22Rv1 (cell line): ENCODE results near the gene RIPPLY3.

Source experiments
- H3K27ac ChIP-seq: fragments of 450-650 bp; 2 replicates; pipeline ENCODE4 v1.5.1; 2017
- ZFX ChIP-seq: fragments of 450-650 bp; IDR thresholded peaks from 2 replicates; pipeline ENCODE4 v1.6.1; 2017; ENCODE audit warnings: antibody characterized with exemption, borderline replicate concordance
- TF ChIP-seq, protein P1 (sequence below): fragments of 450-650 bp; IDR thresholded peaks from 2 replicates; pipeline ENCODE4 v1.5.1; 2017; ENCODE audit warnings: mild to moderate bottlenecking

RIPPLY3 gene

GRCh38 chr21:36965720-36966065 lies 40.8 kb upstream of the RIPPLY3 start:
- TF ChIP-seq, protein P1, sequence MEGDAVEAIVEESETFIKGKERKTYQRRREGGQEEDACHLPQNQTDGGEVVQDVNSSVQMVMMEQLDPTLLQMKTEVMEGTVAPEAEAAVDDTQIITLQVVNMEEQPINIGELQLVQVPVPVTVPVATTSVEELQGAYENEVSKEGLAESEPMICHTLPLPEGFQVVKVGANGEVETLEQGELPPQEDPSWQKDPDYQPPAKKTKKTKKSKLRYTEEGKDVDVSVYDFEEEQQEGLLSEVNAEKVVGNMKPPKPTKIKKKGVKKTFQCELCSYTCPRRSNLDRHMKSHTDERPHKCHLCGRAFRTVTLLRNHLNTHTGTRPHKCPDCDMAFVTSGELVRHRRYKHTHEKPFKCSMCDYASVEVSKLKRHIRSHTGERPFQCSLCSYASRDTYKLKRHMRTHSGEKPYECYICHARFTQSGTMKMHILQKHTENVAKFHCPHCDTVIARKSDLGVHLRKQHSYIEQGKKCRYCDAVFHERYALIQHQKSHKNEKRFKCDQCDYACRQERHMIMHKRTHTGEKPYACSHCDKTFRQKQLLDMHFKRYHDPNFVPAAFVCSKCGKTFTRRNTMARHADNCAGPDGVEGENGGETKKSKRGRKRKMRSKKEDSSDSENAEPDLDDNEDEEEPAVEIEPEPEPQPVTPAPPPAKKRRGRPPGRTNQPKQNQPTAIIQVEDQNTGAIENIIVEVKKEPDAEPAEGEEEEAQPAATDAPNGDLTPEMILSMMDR: no peak
- no peak for TF ChIP-seq ZFX
- peak overlapping the region; percentile 84 for H3K27ac ChIP-seq

DNA sequence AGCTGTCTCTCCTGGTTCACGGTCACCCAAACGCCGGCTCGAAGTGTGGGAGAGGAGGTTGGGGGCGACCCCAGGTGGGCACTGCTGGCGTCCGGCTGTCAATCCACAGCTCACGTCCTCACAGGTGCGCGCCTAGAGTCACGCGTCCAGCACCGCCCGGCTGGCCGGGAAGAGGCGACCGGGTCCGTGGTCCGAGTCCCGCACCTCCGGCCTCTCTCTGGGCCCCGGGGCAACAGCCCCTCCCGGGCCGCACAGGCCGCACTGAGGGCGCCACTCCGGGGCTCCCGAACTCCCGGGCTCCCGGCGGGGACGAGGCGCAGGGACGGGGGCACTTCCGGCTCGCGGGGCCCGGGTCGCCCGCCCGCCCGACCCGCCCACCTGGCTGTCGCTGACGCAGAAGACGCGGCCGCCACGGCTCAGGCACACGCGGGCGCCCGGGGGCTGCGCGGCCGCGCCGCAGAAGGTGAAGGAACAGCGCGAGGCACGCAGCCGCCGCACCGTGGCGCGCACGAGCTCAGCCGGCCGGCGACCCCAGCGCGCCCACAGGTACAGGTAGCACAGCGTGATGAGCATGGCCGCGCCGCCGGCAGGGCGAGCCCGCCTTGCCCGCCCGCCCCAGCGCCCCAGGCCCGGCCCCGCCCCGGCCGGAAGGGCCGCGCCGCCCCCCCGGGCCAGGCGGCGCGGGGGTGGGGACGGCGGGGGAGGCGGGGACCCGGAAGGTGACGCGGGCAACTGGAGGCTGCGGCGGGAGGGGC lies 40.3 kb upstream of the RIPPLY3 start, which contains the start of gene HLCS:
Gene HLCS, minus strand, starts transcription at position 604 of the 755 bp plus-strand sequence. Its CDS starts 31 bp downstream, at position 573.
- peak within 1 kb of the TSS; percentile 84 for H3K27ac ChIP-seq
- TF ChIP-seq, protein P1: peak; percentile 65
- TF ChIP-seq ZFX: no peak

DNA sequence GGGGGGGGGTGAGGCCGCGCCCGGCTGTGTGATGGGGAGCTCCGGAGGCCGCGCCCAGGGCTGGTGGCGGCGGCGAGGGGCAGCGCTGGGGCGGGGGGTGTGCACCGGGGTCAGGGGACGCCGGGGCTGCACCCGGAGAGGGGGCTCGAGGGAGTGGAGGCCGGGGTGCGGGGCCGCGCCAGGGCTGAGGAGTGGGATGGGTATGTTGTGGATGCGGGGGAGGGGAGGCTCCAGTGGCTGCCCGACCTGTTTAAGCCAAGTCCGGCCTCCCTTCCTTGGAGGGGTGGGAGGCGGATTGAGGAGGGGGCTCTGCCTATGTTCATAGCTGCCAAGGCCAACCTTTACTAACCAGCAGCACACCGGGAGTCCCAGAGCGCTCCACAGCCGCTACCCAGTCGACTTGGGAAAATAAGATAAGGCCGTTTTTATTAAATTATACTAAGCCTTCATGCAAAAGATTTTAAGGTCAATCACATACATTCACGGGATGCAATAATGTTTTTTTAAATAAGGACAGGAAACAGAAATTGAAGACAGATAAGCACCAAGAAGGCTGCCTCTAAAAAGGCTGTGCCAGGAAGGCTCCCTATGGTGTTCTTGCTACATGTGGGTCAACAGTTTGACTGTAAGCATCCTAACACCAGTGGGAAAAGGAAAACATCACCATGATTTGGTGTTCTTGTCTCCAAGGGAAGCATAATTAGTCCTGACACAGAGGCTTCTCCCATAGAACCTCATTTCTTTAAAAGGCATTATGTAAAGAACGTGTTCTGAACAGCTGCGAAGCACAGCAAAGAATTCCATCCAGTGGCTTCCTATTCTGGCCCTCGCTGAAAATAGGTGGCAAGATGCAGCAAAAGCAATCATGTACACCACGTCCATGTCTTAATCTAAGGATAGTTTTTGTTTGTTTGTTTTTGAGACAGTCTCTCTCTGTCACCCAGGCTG lies 39.4 kb upstream of the RIPPLY3 start:
- peak overlapping the region; percentile 84 for H3K27ac ChIP-seq
- TF ChIP-seq, protein P1: no peak
- no peak for TF ChIP-seq ZFX

DNA sequence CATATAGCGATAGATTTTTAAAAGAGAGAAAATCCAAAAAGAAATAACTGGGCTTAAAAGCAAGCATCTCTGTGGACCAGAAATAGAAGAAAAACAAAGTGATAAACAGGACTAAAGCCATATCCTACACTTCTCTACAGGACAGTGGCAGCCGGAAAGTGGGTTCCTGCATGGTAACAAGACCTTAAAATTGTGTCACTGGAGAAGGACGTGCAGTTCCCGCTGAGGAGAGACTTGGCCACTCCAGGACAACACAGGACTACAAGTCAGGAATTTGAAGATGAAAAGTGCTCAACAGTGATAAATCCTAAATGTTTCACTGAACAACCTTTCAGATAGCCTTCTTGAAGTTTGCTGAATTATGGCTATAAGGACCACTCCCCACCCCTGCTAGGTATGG lies 38.1 kb upstream of the RIPPLY3 start:
- H3K27ac ChIP-seq: no peak overlapping the region

GRCh38 chr21:36968976-36969375 lies 37.5 kb upstream of the RIPPLY3 start:
- no peak overlapping the region for H3K27ac ChIP-seq
- TF ChIP-seq, protein P1: no peak
- TF ChIP-seq ZFX: no peak

More for the DNA sequence above, 38.1 kb upstream of the RIPPLY3 start:
- TF ChIP-seq, protein P1: no peak
- TF ChIP-seq ZFX: no peak

DNA sequence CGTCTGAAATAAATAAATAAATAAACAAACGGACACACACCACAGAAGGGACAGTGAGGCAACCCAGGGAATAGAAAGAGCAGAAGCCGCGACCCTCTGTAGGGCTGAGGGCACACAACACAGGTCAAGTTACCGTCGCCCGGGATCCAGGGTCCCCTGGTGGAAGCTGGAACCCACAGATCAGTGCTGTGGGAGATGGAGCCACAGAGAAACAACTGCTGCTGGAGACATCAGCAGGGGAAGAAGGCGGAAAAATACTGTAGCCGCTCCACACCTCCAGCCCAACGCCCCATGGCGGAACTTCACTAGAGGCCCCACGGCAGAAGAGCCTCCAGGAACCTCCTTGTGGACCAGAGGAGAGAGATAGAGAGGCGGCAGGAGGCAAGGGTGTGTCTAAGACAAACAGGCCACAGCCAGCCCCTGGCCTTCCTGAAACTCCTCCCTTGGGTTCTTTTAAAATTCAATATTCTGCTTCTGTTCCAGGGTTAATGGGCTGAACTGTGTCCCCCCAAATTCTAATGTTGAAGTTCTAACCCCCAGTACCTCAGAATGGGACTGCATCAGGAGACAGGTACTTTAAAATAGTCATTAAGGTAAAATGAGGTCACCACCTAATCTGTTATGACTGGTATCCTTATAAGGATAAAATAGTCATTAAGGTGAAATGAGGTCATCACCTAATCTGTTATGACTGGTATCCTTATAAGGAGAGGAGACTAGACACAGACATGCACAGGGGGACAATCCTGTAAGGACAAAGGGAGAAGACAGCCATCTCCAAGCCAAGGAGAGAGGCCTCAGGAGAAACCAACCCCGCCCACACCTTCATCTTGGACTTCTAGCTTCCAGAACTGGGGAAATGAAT lies 32.3 kb upstream of the RIPPLY3 start:
- TF ChIP-seq, protein P1: no peak
- TF ChIP-seq ZFX: no peak
- peak overlapping the region; percentile 10; the same call in 1 of the 2 replicates for H3K27ac ChIP-seq
